B cell (primary cell): ENCODE results near the gene CCL11.

Experiments used
- EZH2 ChIP-seq: IDR thresholded peaks from 2 replicates; pipeline ENCODE4 v1.6.1; 2012; ENCODE audit warnings: borderline replicate concordance, low read depth, mild to moderate bottlenecking, moderate library complexity, low read length; ENCODE audit not compliant: insufficient read depth, poor library complexity, severe bottlenecking
- TF ChIP-seq, protein P1 (sequence below): fragments of 200-600 bp; IDR thresholded peaks from one replicate; pipeline ENCODE4 v1.8.0; 2022; ENCODE audit warnings: antibody characterized with exemption, mild to moderate bottlenecking

- TF ChIP-seq, protein P1, sequence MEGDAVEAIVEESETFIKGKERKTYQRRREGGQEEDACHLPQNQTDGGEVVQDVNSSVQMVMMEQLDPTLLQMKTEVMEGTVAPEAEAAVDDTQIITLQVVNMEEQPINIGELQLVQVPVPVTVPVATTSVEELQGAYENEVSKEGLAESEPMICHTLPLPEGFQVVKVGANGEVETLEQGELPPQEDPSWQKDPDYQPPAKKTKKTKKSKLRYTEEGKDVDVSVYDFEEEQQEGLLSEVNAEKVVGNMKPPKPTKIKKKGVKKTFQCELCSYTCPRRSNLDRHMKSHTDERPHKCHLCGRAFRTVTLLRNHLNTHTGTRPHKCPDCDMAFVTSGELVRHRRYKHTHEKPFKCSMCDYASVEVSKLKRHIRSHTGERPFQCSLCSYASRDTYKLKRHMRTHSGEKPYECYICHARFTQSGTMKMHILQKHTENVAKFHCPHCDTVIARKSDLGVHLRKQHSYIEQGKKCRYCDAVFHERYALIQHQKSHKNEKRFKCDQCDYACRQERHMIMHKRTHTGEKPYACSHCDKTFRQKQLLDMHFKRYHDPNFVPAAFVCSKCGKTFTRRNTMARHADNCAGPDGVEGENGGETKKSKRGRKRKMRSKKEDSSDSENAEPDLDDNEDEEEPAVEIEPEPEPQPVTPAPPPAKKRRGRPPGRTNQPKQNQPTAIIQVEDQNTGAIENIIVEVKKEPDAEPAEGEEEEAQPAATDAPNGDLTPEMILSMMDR, result no peak
- no peak for TF ChIP-seq EZH2
Measured at GRCh38 chr17:34261568-34262337, 23.8 kb upstream of the CCL11 start.
